Suprapubic skin (tissue), 3 donors: ENCODE data around the gene RNLS.

Experiments
- CTCF ChIP-seq, 2 donors: fragments of 200-600 bp in 1 of 2; fragments of 450-650 bp in 1 of 2; sonication (generic) in 1 of 2; IDR thresholded peaks; one replicate each; pipeline ENCODE4 v1.5.1; 2016 to 2019; ENCODE audit warnings: antibody characterized with exemption in 2 of 2, mild to moderate bottlenecking in 1 of 2, moderate library complexity in 1 of 2
- EP300 ChIP-seq: sonication (generic); formaldehyde crosslinking; IDR thresholded peaks from one replicate; pipeline ENCODE4 v1.6.1; 2017; ENCODE audit warnings: antibody characterized with exemption
- POLR2A ChIP-seq, 2 donors: fragments of 450-650 bp; IDR thresholded peaks; one replicate each; pipeline ENCODE4 v1.6.1; 2017; ENCODE audit warnings: antibody characterized with exemption in 2 of 2, mild to moderate bottlenecking in 2 of 2, moderate library complexity in 2 of 2

- no peak for TF ChIP-seq CTCF (IDR thresholded peaks at IDR 0.05)
- no peak for TF ChIP-seq POLR2A (IDR thresholded peaks at IDR 0.05)
- TF ChIP-seq EP300 = no peak
Observed at GRCh38 chr10:88528806-88529570, 54.1 kb downstream of the RNLS start.
